Measurements from ENCODE around the gene ATP9A. TPM values are rescaled to one million over a fixed set of nuclear protein-coding genes. Genes with fewer than 3 reads are reported as not detected.

The ATP9A gene
- total RNA-seq, 4 donors from 2014 or later = 15.1 to 50.8 (median 30.0) TPM

GRCh38 chr20:51775241-51775640, 7.1 kb upstream of the ATP9A start:
- no peaks in the 10 kb centered on the region for H3K4me1 ChIP-seq
- DNase-seq = no peak
- intact Hi-C loops (cut with DNase I; ENCODE audit: low total_unique reads) = no loop called here
- no peak overlapping the region for H3K27ac ChIP-seq
- H3K36me3 ChIP-seq = no peaks in the 10 kb centered on the region
- TF ChIP-seq CTCF (IDR thresholded peaks at IDR 0.05) (no peak), POLR2A (IDR thresholded peaks at IDR 0.05) (no peak)
- no peaks in the 10 kb centered on the region for H3K27me3 ChIP-seq
- H3K4me3 ChIP-seq = no peak overlapping the region
- no peaks in the 10 kb centered on the region for H3K9me3 ChIP-seq

GRCh38 chr20:51772236-51772635, 4.0 kb upstream of the ATP9A start:
- H3K36me3 ChIP-seq = no peaks in the 10 kb centered on the region
- H3K4me1 ChIP-seq = no peaks in the 10 kb centered on the region
- no peak for DNase-seq
- H3K27ac ChIP-seq = no peak overlapping the region
- H3K27me3 ChIP-seq = no peaks in the 10 kb centered on the region
- H3K9me3 ChIP-seq = no peaks in the 10 kb centered on the region
- no peak overlapping the region for H3K4me3 ChIP-seq
- intact Hi-C loops (cut with DNase I; ENCODE audit: low total_unique reads) = no loop called here
- TF ChIP-seq POLR2A (IDR thresholded peaks at IDR 0.05) (no peak), CTCF (IDR thresholded peaks at IDR 0.05) (no peak)

- TF ChIP-seq POLR2A (IDR thresholded peaks at IDR 0.05) (no peak), CTCF (IDR thresholded peaks at IDR 0.05) (no peak)
- intact Hi-C loops (cut with DNase I; ENCODE audit: low total_unique reads) = no loop called here
- H3K9me3 ChIP-seq = no peaks in the 10 kb centered on the region
- H3K27ac ChIP-seq = no peak overlapping the region
- H3K4me3 ChIP-seq = no peak overlapping the region
- H3K36me3 ChIP-seq = no peaks in the 10 kb centered on the region
- DNase-seq = no peak
- no peaks in the 10 kb centered on the region for H3K27me3 ChIP-seq
- H3K4me1 ChIP-seq = no peaks in the 10 kb centered on the region
Observed at GRCh38 chr20:51769976-51770615, 1.9 kb upstream of the ATP9A start.

GRCh38 chr20:51768759-51769517, 748 bp upstream of the ATP9A start:
- TF ChIP-seq CTCF (IDR thresholded peaks at IDR 0.05) (no peak), POLR2A (IDR thresholded peaks at IDR 0.05) (no peak)
- no peak for DNase-seq
- Histone ChIP-seq H3K4me1 (no peaks in the 10 kb centered on the region), H3K9me3 (no peaks in the 10 kb centered on the region), H3K36me3 (no peaks in the 10 kb centered on the region), H3K4me3 (no peak overlapping the region), H3K27me3 (no peaks in the 10 kb centered on the region), H3K27ac (no peak overlapping the region)
- intact Hi-C loops (cut with DNase I; ENCODE audit: low total_unique reads) = no loop called here
